Measurements from ENCODE around the gene NF1.
"Not testable (repeated sequence)": the region's sequence is repeated elsewhere in the genome, so short reads cannot be mapped to it uniquely, and the experiment has no call there.

NF1 gene

GRCh38 chr17:31195305-31195704 is 100.5 kb downstream of the NF1 start:
- DNase-seq = no peak

- no peak for DNase-seq
Observed at GRCh38 chr17:31198026-31198425, 103.2 kb downstream of the NF1 start.

- not testable (repeated sequence) for DNase-seq
Observed at GRCh38 chr17:31198666-31199065, 103.9 kb downstream of the NF1 start.

- no peak for DNase-seq
Observed at GRCh38 chr17:31200287-31200686, 105.5 kb downstream of the NF1 start.

GRCh38 chr17:31202968-31203367 is 108.2 kb downstream of the NF1 start:
- DNase-seq = no peak

GRCh38 chr17:31211352-31212012 is 116.7 kb downstream of the NF1 start:
- no peak for DNase-seq

- no peak for DNase-seq
Observed at GRCh38 chr17:31216031-31216751, 121.4 kb downstream of the NF1 start.

GRCh38 chr17:31224366-31224765 is 129.6 kb downstream of the NF1 start:
- no peak for DNase-seq

- no peak for DNase-seq
Observed at GRCh38 chr17:31225831-31226230, 131.1 kb downstream of the NF1 start.

GRCh38 chr17:31226373-31226772 is 131.6 kb downstream of the NF1 start:
- no peak for DNase-seq

GRCh38 chr17:31226950-31227349 is 132.2 kb downstream of the NF1 start:
- DNase-seq = no peak

- no peak for DNase-seq
Observed at GRCh38 chr17:31231852-31232251, 137.1 kb downstream of the NF1 start.

GRCh38 chr17:31235110-31235509 is 140.3 kb downstream of the NF1 start:
- DNase-seq = no peak

GRCh38 chr17:31236137-31236536 is 141.4 kb downstream of the NF1 start:
- DNase-seq = no peak

GRCh38 chr17:31236712-31237111 is 141.9 kb downstream of the NF1 start:
- no peak for DNase-seq

- no peak for DNase-seq
Observed at GRCh38 chr17:31241116-31241515, 146.3 kb downstream of the NF1 start.

- no peak for DNase-seq
Observed at GRCh38 chr17:31248986-31249834, 154.4 kb downstream of the NF1 start.

GRCh38 chr17:31249835-31250141 is 155.0 kb downstream of the NF1 start:
- DNase-seq = no peak

GRCh38 chr17:31250229-31250628 is 155.5 kb downstream of the NF1 start:
- DNase-seq = no peak

GRCh38 chr17:31251105-31251969 is 156.6 kb downstream of the NF1 start:
- no peak for DNase-seq

GRCh38 chr17:31251970-31252328 is 157.2 kb downstream of the NF1 start:
- no peak for DNase-seq

GRCh38 chr17:31252741-31253140 is 158.0 kb downstream of the NF1 start:
- DNase-seq = no peak

GRCh38 chr17:31254654-31255053 is 159.9 kb downstream of the NF1 start:
- DNase-seq = no peak
